Left ventricle myocardium superior (tissue), 1 donor: ENCODE measurements around the gene TUBB2B. TPM values are rescaled to one million over a fixed set of nuclear protein-coding genes. Genes with fewer than 3 reads are reported as not detected.

Experiments
- ATAC-seq: fragments of 200-7000 bp; cut with Tn5 transposase; one replicate; pipeline ENCODE4 v1.9.1; 2020; ENCODE audit warnings: mild to moderate bottlenecking, moderate library complexity
- DNase-seq: peaks from one replicate; pipeline ENCODE4 v3.0.0-alpha.2; 2020
- intact Hi-C: fragments of 100-400 bp; cut with micrococcal nuclease; formaldehyde crosslinking; loops from one replicate; pipeline ENCODE4 v1.11.0; 2022
- long read RNA-seq: library from polyadenylated mRNA; unstranded; transcript quantifications from one replicate; pipeline ENCODE4 v2.0.0, GENCODE V29; 2021
- total RNA-seq: library from RNA; stranded (reverse); fragmentation: NEBNext Ultra II Directional; extraction: Animal tissue kit (Norgen Biotek cat#: 25700); gene quantifications from one replicate; pipeline ENCODE4 v1.2.1, GENCODE V29; 2021
- donor health status: DM: no; HTN: yes; CAD: no; lungs with severe emphysema.

Gene TUBB2B
- total RNA-seq = 1.0 TPM
- long read RNA-seq, partial matches to known transcripts = 0 of 1 reads
- long read RNA-seq, other reads (novel, unspliced or antisense) = 0 of 1 reads

- ATAC-seq (peak; percentile 53), DNase-seq (peak; percentile 52)
- intact Hi-C loops = no loop called here
These were observed at the start of gene TUBB2B for GRCh38 chr6:3227363-3228045. TUBB2B (minus strand) TSS chr6:3227653; CDS start chr6:3227543, 110 bp downstream.

DNA sequence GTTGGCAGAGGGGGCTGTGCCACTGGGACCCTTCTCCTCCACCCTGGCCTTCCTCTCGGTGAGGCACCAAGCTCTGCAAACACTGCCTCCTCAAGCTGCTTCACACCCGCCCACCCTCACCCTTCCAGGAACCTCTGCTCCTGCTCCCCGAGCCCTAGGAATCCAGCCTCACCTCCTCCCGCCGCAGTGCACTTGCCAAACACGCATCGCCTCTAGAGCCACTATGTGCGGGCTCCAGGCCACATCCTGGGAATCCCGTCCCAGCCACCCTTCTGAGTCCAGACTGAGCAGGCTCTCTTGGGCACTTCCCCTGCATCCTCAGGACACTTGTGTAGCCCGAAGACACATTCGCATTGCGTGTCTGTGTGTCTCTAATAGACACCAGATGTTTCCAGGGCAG is 49.8 kb upstream of the TUBB2B start:
- intact Hi-C loops = no loop called here
- ATAC-seq = no peak
- no peak for DNase-seq

GRCh38 chr6:3276174-3277167 is 49.0 kb upstream of the TUBB2B start:
- ATAC-seq = no peak
- no peak for DNase-seq
- intact Hi-C loops = no loop called here

- ATAC-seq (no peak), DNase-seq (peak; percentile 8)
- intact Hi-C loops = no loop called here
These were observed 46.5 kb upstream of the TUBB2B start for GRCh38 chr6:3273707-3274521.

DNA sequence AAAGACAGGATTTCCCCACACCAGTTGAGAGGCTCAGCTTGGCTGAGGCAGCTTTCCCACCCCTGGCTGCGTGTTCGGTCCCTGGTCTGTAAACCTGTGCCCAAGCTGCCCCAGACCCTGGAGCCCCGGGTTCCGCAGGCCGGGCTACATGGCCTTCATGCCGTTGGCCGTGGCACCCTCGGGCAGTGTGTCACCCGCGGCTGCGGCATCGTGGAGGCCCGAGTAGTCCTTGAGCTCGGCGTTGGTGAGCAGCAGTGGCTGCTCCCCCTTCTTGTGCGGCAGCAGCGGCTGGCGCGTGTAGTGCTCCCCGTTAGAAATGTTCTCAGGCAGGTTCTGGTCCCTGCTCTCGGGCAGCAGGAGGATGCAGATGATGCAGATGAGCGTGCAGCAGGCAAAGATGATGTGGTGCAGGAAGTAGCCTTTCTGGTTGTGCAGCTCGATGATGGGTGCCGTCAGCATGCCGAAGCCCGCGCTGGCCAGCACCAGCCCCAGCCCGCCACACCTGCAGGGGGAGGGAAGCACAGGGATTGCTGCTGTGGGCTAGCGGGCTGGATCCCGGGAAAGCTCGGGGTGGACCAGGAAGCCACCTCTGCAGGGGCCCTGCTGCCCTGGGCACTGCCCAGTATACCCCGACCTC is 45.6 kb upstream of the TUBB2B start:
- peak; percentile 23 for DNase-seq
- intact Hi-C loops = no loop called here
- no peak for ATAC-seq

GRCh38 chr6:3271756-3272155 is 44.3 kb upstream of the TUBB2B start:
- ATAC-seq = no peak
- DNase-seq = peak; percentile 3
- intact Hi-C loops = no loop called here

GRCh38 chr6:3270258-3270657 is 42.8 kb upstream of the TUBB2B start:
- intact Hi-C loops = no loop called here
- peak; percentile 6 for DNase-seq
- ATAC-seq = no peak

- intact Hi-C loops = no loop called here
- peak; percentile 29 for DNase-seq
- no peak for ATAC-seq
These were observed 42.0 kb upstream of the TUBB2B start for GRCh38 chr6:3269281-3269975.

- peak; percentile 14 for DNase-seq
- ATAC-seq = no peak
- intact Hi-C loops = no loop called here
These were observed 41.2 kb upstream of the TUBB2B start for GRCh38 chr6:3268680-3269079.

DNA sequence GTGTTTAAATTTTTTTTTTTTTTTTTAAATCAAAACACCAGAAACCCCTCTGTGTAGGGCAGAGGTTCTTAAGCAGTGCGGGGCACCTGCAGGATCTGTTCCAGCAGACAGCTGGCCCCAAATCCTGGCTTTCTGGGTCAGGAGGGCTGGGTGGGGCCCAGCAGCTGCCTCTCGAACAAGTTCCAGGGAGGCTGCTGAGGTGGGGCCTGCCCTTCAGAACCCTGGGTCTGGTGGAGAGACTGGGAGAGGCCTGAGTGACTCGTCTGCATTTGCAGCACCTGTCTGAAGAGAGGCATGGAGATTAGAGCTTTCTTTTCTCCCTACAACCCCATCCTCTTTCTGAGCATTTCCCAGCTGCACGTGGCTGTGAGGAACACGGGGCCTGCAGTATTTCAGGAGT is 39.7 kb upstream of the TUBB2B start:
- intact Hi-C loops = no loop called here
- DNase-seq (peak; percentile 7), ATAC-seq (no peak)

GRCh38 chr6:3266170-3266569 is 38.7 kb upstream of the TUBB2B start:
- intact Hi-C loops = no loop called here
- no peak for ATAC-seq
- no peak for DNase-seq

- ATAC-seq = no peak
- no peak for DNase-seq
- intact Hi-C loops = no loop called here
These were observed 38.2 kb upstream of the TUBB2B start for GRCh38 chr6:3265671-3266070.

GRCh38 chr6:3264356-3264755 is 36.9 kb upstream of the TUBB2B start:
- DNase-seq = peak; percentile 4
- no peak for ATAC-seq
- intact Hi-C loops = no loop called here

- intact Hi-C loops = no loop called here
- DNase-seq = peak; percentile 5
- no peak for ATAC-seq
These were observed 35.6 kb upstream of the TUBB2B start for GRCh38 chr6:3263096-3263495.

DNA sequence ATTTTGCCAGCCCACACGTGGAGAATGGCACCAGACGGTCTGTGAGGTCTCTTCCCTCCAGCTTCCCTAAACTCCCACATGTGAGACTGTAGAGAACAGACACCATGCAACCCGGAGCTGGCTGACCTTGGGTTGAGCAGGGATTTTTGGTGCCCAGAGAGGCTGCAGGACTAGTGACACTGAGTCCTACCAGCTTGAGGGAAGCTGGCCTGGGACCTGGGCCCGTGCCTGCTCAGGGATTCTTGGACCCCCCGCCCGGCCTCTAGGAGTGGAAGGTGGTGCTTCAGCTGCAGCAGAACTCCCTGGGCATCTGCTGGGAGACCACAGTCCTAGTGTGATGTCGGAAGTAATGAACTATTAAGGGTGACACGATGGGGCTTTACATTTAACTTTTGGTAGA is 34.5 kb upstream of the TUBB2B start:
- DNase-seq = peak; percentile 19
- no peak for ATAC-seq

GRCh38 chr6:3261518-3261820 is 34.0 kb upstream of the TUBB2B start:
- peak; percentile 23 for DNase-seq
- intact Hi-C loops = no loop called here
- ATAC-seq = no peak

More for the DNA sequence above, 34.5 kb upstream of the TUBB2B start:
- intact Hi-C loops = no loop called here

DNA sequence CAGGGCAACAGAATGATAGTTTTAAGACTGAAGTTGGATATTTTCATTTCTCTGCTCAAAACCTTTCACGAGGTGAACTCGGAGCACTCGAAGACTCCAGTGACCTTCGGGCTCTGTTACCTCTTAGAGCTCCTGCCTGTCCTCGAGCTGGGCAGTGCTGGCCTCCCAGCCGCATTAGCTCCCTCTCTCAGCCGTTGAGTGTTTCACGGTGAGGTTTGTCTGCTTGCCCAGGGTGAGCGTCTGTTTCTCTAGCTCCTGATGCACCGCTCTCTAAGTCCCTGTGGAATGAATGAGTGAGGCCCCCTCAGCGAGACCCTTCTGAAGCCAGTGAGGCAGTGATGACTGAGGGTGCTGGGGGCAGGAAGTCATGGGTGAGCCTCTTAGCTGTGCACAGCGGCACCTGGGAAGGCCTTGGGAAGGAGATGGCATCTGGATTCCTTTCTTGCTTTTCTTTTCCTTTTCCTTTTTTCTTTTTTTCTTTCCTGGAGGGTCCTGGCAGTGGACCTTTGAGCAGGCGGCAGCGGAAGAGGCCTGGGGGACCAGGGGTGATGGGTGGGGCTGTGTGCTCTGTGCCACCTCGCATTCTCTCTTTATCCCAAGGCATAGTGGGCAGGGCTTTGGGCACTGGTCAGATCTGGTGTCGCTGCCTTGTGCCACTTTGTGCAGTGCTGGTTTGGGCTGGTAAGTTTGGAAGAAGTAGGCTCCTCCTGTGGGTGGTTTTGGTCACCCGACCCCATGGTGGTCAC is 33.5 kb upstream of the TUBB2B start:
- ATAC-seq = no peak
- peak; percentile 8 for DNase-seq
- intact Hi-C loops = no loop called here

DNA sequence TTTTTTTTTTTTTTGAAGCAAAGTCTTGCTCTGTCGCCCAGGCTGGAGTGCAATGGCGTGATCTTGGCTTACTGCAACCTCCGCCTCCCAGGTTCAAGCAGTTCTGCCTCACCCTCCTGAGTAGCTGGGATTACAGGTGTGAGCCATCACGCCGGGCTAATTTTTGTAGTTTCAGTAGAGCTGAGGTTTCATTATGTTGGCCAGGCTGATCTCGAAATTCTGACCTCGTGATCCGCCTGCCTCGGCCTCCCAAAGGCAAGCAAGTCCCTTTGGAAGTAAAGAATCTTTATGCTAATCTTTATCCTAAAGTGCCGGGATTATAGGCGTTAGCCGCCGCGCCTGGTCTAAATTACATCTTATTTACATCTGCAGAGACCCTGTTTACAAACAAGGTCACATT is 32.8 kb upstream of the TUBB2B start:
- intact Hi-C loops = no loop called here
- ATAC-seq = no peak
- DNase-seq = peak; percentile 14
